COLO668 (cell line): ENCODE measurements around the gene RHOG.
"Not testable (repeated sequence)": the region's sequence is repeated elsewhere in the genome, so short reads cannot be mapped to it uniquely, and the experiment has no call there.

Experiments
- DNase-seq: peaks from one replicate; lab custom pipeline; 2025; ENCODE audit not compliant: unreplicated experiment; lab: John Stamatoyannopoulos, UW

Gene RHOG

GRCh38 chr11:3810951-3811350 lies 29.8 kb downstream of the RHOG start:
- no peak for DNase-seq

GRCh38 chr11:3810446-3810845 lies 30.3 kb downstream of the RHOG start:
- DNase-seq, result no peak

GRCh38 chr11:3809624-3809928 lies 31.2 kb downstream of the RHOG start:
- no peak for DNase-seq

GRCh38 chr11:3808861-3809623 lies 31.7 kb downstream of the RHOG start:
- DNase-seq, result peak; percentile 42

GRCh38 chr11:3807909-3808860 lies 32.6 kb downstream of the RHOG start, which contains the start of gene PGAP2:
TSS of gene PGAP2 (plus strand) at chr11:3808560. CDS start at chr11:3811260, 2,700 bp downstream.
- DNase-seq, result peak; percentile 64

- no peak for DNase-seq
These were observed 36.8 kb downstream of the RHOG start for GRCh38 chr11:3803726-3804495.

- DNase-seq, result no peak
These were observed 38.6 kb downstream of the RHOG start for GRCh38 chr11:3802011-3802790.

GRCh38 chr11:3799873-3800272 lies 40.9 kb downstream of the RHOG start:
- DNase-seq, result no peak

- no peak for DNase-seq
These were observed 41.6 kb downstream of the RHOG start for GRCh38 chr11:3799143-3799542.

- peak; percentile 99 for DNase-seq
These were observed 43.2 kb downstream of the RHOG start, which contains the start of gene NUP98 for GRCh38 chr11:3797329-3798090. TSS of gene NUP98 (minus strand) at chr11:3797554. CDS start at chr11:3782117, 15,437 bp downstream.

GRCh38 chr11:3796801-3797328 lies 43.9 kb downstream of the RHOG start:
- peak; percentile 78 for DNase-seq

GRCh38 chr11:3796346-3796745 lies 44.4 kb downstream of the RHOG start:
- no peak for DNase-seq

- DNase-seq, result no peak
These were observed 44.8 kb downstream of the RHOG start for GRCh38 chr11:3796002-3796311.

- DNase-seq, result no peak
These were observed 45.4 kb downstream of the RHOG start for GRCh38 chr11:3795131-3796001.

GRCh38 chr11:3794387-3794786 lies 46.4 kb downstream of the RHOG start:
- DNase-seq, result not testable (repeated sequence)

GRCh38 chr11:3786781-3787428 lies 53.9 kb downstream of the RHOG start:
- DNase-seq, result no peak

- no peak for DNase-seq
These were observed 57.1 kb downstream of the RHOG start for GRCh38 chr11:3783611-3784010.

GRCh38 chr11:3782963-3783362 lies 57.8 kb downstream of the RHOG start:
- DNase-seq, result no peak
